ENCODE results near the gene GSN.

Gene GSN

GRCh38 chr9:121324316-121324715, 56.4 kb downstream of the GSN start:
- no peak for DNase-seq

- no peak for DNase-seq
Measured at GRCh38 chr9:121324755-121325154, 56.8 kb downstream of the GSN start.

- DNase-seq = no peak
Measured at GRCh38 chr9:121325387-121325786, 57.4 kb downstream of the GSN start.

GRCh38 chr9:121326130-121326838, 58.3 kb downstream of the GSN start:
- DNase-seq = no peak

GRCh38 chr9:121326901-121327613, 59.1 kb downstream of the GSN start:
- DNase-seq = no peak

- no peak for DNase-seq
Measured at GRCh38 chr9:121328476-121328875, 60.5 kb downstream of the GSN start.

- no peak for DNase-seq
Measured at GRCh38 chr9:121328876-121329681, 61.1 kb downstream of the GSN start.

- DNase-seq = no peak
Measured at GRCh38 chr9:121331549-121331948, 63.6 kb downstream of the GSN start.

- DNase-seq = no peak
Measured at GRCh38 chr9:121331992-121332685, 64.2 kb downstream of the GSN start.

- DNase-seq = no peak
Measured at GRCh38 chr9:121333950-121334773, 66.2 kb downstream of the GSN start.

GRCh38 chr9:121336665-121337064, 68.7 kb downstream of the GSN start:
- no peak for DNase-seq

- no peak for DNase-seq
Measured at GRCh38 chr9:121339437-121339836, 71.5 kb downstream of the GSN start.

GRCh38 chr9:121340676-121341392, 72.9 kb downstream of the GSN start:
- no peak for DNase-seq

GRCh38 chr9:121344184-121344583, 76.2 kb downstream of the GSN start:
- DNase-seq = no peak

- no peak for DNase-seq
Measured at GRCh38 chr9:121345070-121345469, 77.1 kb downstream of the GSN start.

GRCh38 chr9:121348221-121348620, 80.3 kb downstream of the GSN start:
- no peak for DNase-seq

- DNase-seq = no peak
Measured at GRCh38 chr9:121349009-121349408, 81.0 kb downstream of the GSN start.

GRCh38 chr9:121350036-121350435, 82.1 kb downstream of the GSN start:
- DNase-seq = no peak

- DNase-seq = no peak
Measured at GRCh38 chr9:121350993-121351561, 83.1 kb downstream of the GSN start.

GRCh38 chr9:121353241-121354061, 85.5 kb downstream of the GSN start:
- DNase-seq = peak; percentile 34

Measured in T-helper 9 cell (primary cell).